GM19043 (cell line): Measurements from ENCODE around the gene EIF4B.

ENCODE experiments used
- ATAC-seq: cut with Tn5 transposase; IDR thresholded peaks from one replicate; pipeline ENCODE4 v1.9.1; 2021; ENCODE audit warnings: low read depth; ENCODE audit not compliant: unreplicated experiment

Gene EIF4B

GRCh38 chr12:53056901-53057300 lies 50.6 kb downstream of the EIF4B start:
- no peak for ATAC-seq

- no peak for ATAC-seq
Measured at GRCh38 chr12:53057816-53058500, 51.7 kb downstream of the EIF4B start.

- no peak for ATAC-seq
Measured at GRCh38 chr12:53058674-53059433, 52.6 kb downstream of the EIF4B start.

GRCh38 chr12:53059434-53060063 lies 53.3 kb downstream of the EIF4B start:
- no peak for ATAC-seq

GRCh38 chr12:53060064-53060720 lies 53.9 kb downstream of the EIF4B start:
- no peak for ATAC-seq

GRCh38 chr12:53060721-53061276 lies 54.5 kb downstream of the EIF4B start:
- ATAC-seq: no peak

GRCh38 chr12:53061404-53062010 lies 55.3 kb downstream of the EIF4B start:
- ATAC-seq: no peak

GRCh38 chr12:53062011-53062961 lies 56.0 kb downstream of the EIF4B start:
- ATAC-seq: no peak

- no peak for ATAC-seq
Measured at GRCh38 chr12:53062977-53063707, 56.9 kb downstream of the EIF4B start.

- no peak for ATAC-seq
Measured at GRCh38 chr12:53063708-53064612, 57.7 kb downstream of the EIF4B start.

- no peak for ATAC-seq
Measured at GRCh38 chr12:53064613-53065436, 58.6 kb downstream of the EIF4B start.

- no peak for ATAC-seq
Measured at GRCh38 chr12:53065470-53065869, 59.2 kb downstream of the EIF4B start.

- no peak for ATAC-seq
Measured at GRCh38 chr12:53065975-53066931, 60.0 kb downstream of the EIF4B start.

GRCh38 chr12:53067074-53067992 lies 61.1 kb downstream of the EIF4B start:
- no peak for ATAC-seq
